ENCODE results near the gene WDR45B.

WDR45B gene

GRCh38 chr17:82668024-82668630 lies 19.9 kb upstream of the WDR45B start:
- no peaks in the 10 kb centered on the region for H3K36me3 ChIP-seq
- H3K27me3 ChIP-seq, result peaks cover 7% of the 10 kb centered on the region
- H3K4me1 ChIP-seq (ENCODE audit: control insufficient read depth in 1 of 2, insufficient read depth in 1 of 2, low read depth in 1 of 2, low read length in 1 of 2), result peaks cover 3 to 4% of the 10 kb centered on the region in 2 experiments
- no peaks in the 10 kb centered on the region for H3K9me3 ChIP-seq
- TF ChIP-seq CTCF (IDR thresholded peaks at IDR 0.05), result no peak
- H3K4me3 ChIP-seq (ENCODE audit: low read depth in 1 of 2, low read length in 1 of 2), result no peak overlapping the region
- no peak overlapping the region for H3K27ac ChIP-seq

GRCh38 chr17:82667668-82668000 lies 19.4 kb upstream of the WDR45B start:
- H3K4me1 ChIP-seq (ENCODE audit: control insufficient read depth in 1 of 2, insufficient read depth in 1 of 2, low read depth in 1 of 2, low read length in 1 of 2), result peaks cover 3 to 4% of the 10 kb centered on the region in 2 experiments
- no peaks in the 10 kb centered on the region for H3K9me3 ChIP-seq
- no peak for TF ChIP-seq CTCF (IDR thresholded peaks at IDR 0.05)
- no peak overlapping the region for H3K27ac ChIP-seq
- no peaks in the 10 kb centered on the region for H3K36me3 ChIP-seq
- H3K27me3 ChIP-seq, result peaks cover 7% of the 10 kb centered on the region
- H3K4me3 ChIP-seq (ENCODE audit: low read depth in 1 of 2, low read length in 1 of 2), result no peak overlapping the region

GRCh38 chr17:82666931-82667667 lies 18.9 kb upstream of the WDR45B start:
- Histone ChIP-seq H3K4me3 (ENCODE audit: low read depth in 1 of 2, low read length in 1 of 2) (no peak overlapping the region), H3K4me1 (ENCODE audit: control insufficient read depth in 1 of 2, insufficient read depth in 1 of 2, low read depth in 1 of 2, low read length in 1 of 2) (peaks cover 3 to 4% of the 10 kb centered on the region in 2 experiments), H3K27ac (no peak overlapping the region), H3K27me3 (peaks cover 7% of the 10 kb centered on the region), H3K9me3 (no peaks in the 10 kb centered on the region), H3K36me3 (no peaks in the 10 kb centered on the region)
- TF ChIP-seq CTCF (IDR thresholded peaks at IDR 0.05), result no peak

- no peaks in the 10 kb centered on the region for H3K9me3 ChIP-seq
- H3K27me3 ChIP-seq, result peaks cover 7% of the 10 kb centered on the region
- H3K36me3 ChIP-seq, result no peaks in the 10 kb centered on the region
- no peak for TF ChIP-seq CTCF (IDR thresholded peaks at IDR 0.05)
- no peak overlapping the region for H3K4me3 ChIP-seq (ENCODE audit: low read depth in 1 of 2, low read length in 1 of 2)
- no peak overlapping the region for H3K27ac ChIP-seq
- H3K4me1 ChIP-seq (ENCODE audit: control insufficient read depth in 1 of 2, insufficient read depth in 1 of 2, low read depth in 1 of 2, low read length in 1 of 2), result peaks cover 3 to 4% of the 10 kb centered on the region in 2 experiments
Measured at GRCh38 chr17:82665891-82666290, 17.6 kb upstream of the WDR45B start.

GRCh38 chr17:82665217-82665616 lies 17.0 kb upstream of the WDR45B start:
- no peaks in the 10 kb centered on the region for H3K36me3 ChIP-seq

More at GRCh38 chr17:82665217-82665616, 17.0 kb upstream of the WDR45B start:
- H3K4me3 ChIP-seq (ENCODE audit: low read depth in 1 of 2, low read length in 1 of 2), result no peak overlapping the region
- TF ChIP-seq CTCF (IDR thresholded peaks at IDR 0.05), result no peak
- no peaks in the 10 kb centered on the region for H3K9me3 ChIP-seq
- peaks cover 3 to 4% of the 10 kb centered on the region in 2 experiments for H3K4me1 ChIP-seq (ENCODE audit: control insufficient read depth in 1 of 2, insufficient read depth in 1 of 2, low read depth in 1 of 2, low read length in 1 of 2)
- H3K27me3 ChIP-seq, result peaks cover 7% of the 10 kb centered on the region
- no peak overlapping the region for H3K27ac ChIP-seq
